Panc1 (cell line): ENCODE measurements around the gene ALPK3.

Experiments
- POLR2AphosphoS5 ChIP-seq: IDR thresholded peaks from 2 replicates; pipeline ENCODE4 v1.6.1; 2012; ENCODE audit warnings: mild to moderate bottlenecking, low read depth, low read length, moderate library complexity
- SIN3A ChIP-seq: IDR thresholded peaks from 2 replicates; pipeline ENCODE4 v1.6.1; 2012; ENCODE audit warnings: low read depth, mild to moderate bottlenecking, low read length, moderate library complexity, borderline replicate concordance; ENCODE audit not compliant: insufficient read depth
- TF ChIP-seq, protein P1 (sequence below): fragments of 450-650 bp; IDR thresholded peaks from 2 replicates; pipeline ENCODE4 v1.5.1; 2017; ENCODE audit warnings: mild to moderate bottlenecking

DNA sequence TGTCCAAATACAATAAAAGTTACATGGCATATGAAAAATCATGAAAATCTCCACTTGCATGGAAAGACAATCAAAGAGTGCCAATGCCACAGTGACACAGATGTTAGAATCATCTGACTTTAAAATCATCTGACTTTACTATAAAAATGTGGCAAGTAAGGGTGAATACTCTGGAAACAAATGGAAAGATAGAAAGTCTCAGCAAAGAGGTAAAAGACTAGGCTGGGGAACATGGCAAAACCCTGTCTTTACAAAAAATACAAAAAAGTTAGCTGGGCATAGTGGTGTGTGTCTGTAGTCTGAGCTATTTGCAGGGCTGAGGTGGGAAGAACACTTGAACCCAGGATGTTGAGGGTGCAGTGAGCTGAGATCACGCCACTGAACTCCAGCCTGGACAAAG lies 29.1 kb downstream of the ALPK3 start:
- TF ChIP-seq, protein P1, sequence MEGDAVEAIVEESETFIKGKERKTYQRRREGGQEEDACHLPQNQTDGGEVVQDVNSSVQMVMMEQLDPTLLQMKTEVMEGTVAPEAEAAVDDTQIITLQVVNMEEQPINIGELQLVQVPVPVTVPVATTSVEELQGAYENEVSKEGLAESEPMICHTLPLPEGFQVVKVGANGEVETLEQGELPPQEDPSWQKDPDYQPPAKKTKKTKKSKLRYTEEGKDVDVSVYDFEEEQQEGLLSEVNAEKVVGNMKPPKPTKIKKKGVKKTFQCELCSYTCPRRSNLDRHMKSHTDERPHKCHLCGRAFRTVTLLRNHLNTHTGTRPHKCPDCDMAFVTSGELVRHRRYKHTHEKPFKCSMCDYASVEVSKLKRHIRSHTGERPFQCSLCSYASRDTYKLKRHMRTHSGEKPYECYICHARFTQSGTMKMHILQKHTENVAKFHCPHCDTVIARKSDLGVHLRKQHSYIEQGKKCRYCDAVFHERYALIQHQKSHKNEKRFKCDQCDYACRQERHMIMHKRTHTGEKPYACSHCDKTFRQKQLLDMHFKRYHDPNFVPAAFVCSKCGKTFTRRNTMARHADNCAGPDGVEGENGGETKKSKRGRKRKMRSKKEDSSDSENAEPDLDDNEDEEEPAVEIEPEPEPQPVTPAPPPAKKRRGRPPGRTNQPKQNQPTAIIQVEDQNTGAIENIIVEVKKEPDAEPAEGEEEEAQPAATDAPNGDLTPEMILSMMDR: no peak
- TF ChIP-seq POLR2AphosphoS5: no peak
- TF ChIP-seq SIN3A: no peak
